ENCODE results near the gene DLG2.

The DLG2 gene

GRCh38 chr11:84564180-84564866, 1062.8 kb downstream of the DLG2 start:
- Histone ChIP-seq H3K9ac (ENCODE audit: low read depth, low read length) (no peak overlapping the region), H3K9me3 (replicated peaks; ENCODE audit: low read length) (no peaks in the 10 kb centered on the region), H3K4me1 (ENCODE audit: control insufficient read depth, insufficient read depth, low read length) (no peaks in the 10 kb centered on the region), H3K36me3 (ENCODE audit: insufficient read depth, low read length) (no peaks in the 10 kb centered on the region), H3K4me3 (ENCODE audit: low read length) (no peak overlapping the region), H3K27me3 (ENCODE audit: control insufficient read depth, insufficient read depth, low read length) (peaks cover 15% of the 10 kb centered on the region), H3K4me2 (ENCODE audit: low read length) (no peak overlapping the region)

- H3K4me3 ChIP-seq (ENCODE audit: low read length) = no peak overlapping the region
These were observed 1063.8 kb downstream of the DLG2 start for GRCh38 chr11:84563356-84563755.

GRCh38 chr11:84560206-84560605, 1066.9 kb downstream of the DLG2 start:
- no peak overlapping the region for H3K9ac ChIP-seq (ENCODE audit: low read depth, low read length)
- no peaks in the 10 kb centered on the region for H3K36me3 ChIP-seq (ENCODE audit: insufficient read depth, low read length)
- H3K4me2 ChIP-seq (ENCODE audit: low read length) = no peak overlapping the region
- peaks cover 15% of the 10 kb centered on the region for H3K27me3 ChIP-seq (ENCODE audit: control insufficient read depth, insufficient read depth, low read length)
- H3K9me3 ChIP-seq (replicated peaks; ENCODE audit: low read length) = no peaks in the 10 kb centered on the region
- no peak overlapping the region for H3K4me3 ChIP-seq (ENCODE audit: low read length)
- no peaks in the 10 kb centered on the region for H3K4me1 ChIP-seq (ENCODE audit: control insufficient read depth, insufficient read depth, low read length)

More at GRCh38 chr11:84563356-84563755, 1063.8 kb downstream of the DLG2 start:
- Histone ChIP-seq H3K36me3 (ENCODE audit: insufficient read depth, low read length) (no peaks in the 10 kb centered on the region), H3K9ac (ENCODE audit: low read depth, low read length) (no peak overlapping the region), H3K27me3 (ENCODE audit: control insufficient read depth, insufficient read depth, low read length) (peaks cover 15% of the 10 kb centered on the region), H3K4me2 (ENCODE audit: low read length) (no peak overlapping the region), H3K9me3 (replicated peaks; ENCODE audit: low read length) (no peaks in the 10 kb centered on the region), H3K4me1 (ENCODE audit: control insufficient read depth, insufficient read depth, low read length) (no peaks in the 10 kb centered on the region)

GRCh38 chr11:84558085-84558905, 1068.8 kb downstream of the DLG2 start:
- Histone ChIP-seq H3K4me3 (ENCODE audit: low read length) (no peak overlapping the region), H3K9ac (ENCODE audit: low read depth, low read length) (no peak overlapping the region), H3K36me3 (ENCODE audit: insufficient read depth, low read length) (no peaks in the 10 kb centered on the region), H3K4me2 (ENCODE audit: low read length) (no peak overlapping the region), H3K27me3 (ENCODE audit: control insufficient read depth, insufficient read depth, low read length) (peaks cover 10% of the 10 kb centered on the region), H3K9me3 (replicated peaks; ENCODE audit: low read length) (no peaks in the 10 kb centered on the region), H3K4me1 (ENCODE audit: control insufficient read depth, insufficient read depth, low read length) (no peaks in the 10 kb centered on the region)

- H3K9ac ChIP-seq (ENCODE audit: low read depth, low read length) = no peak overlapping the region
These were observed 1074.4 kb downstream of the DLG2 start for GRCh38 chr11:84552791-84553190.

GRCh38 chr11:84549217-84549616, 1077.9 kb downstream of the DLG2 start:
- H3K36me3 ChIP-seq (ENCODE audit: insufficient read depth, low read length) = no peaks in the 10 kb centered on the region
- no peaks in the 10 kb centered on the region for H3K9me3 ChIP-seq (replicated peaks; ENCODE audit: low read length)
- no peak overlapping the region for H3K9ac ChIP-seq (ENCODE audit: low read depth, low read length)
- H3K4me2 ChIP-seq (ENCODE audit: low read length) = no peak overlapping the region
- no peaks in the 10 kb centered on the region for H3K4me1 ChIP-seq (ENCODE audit: control insufficient read depth, insufficient read depth, low read length)
- no peaks in the 10 kb centered on the region for H3K27me3 ChIP-seq (ENCODE audit: control insufficient read depth, insufficient read depth, low read length)
- no peak overlapping the region for H3K4me3 ChIP-seq (ENCODE audit: low read length)

More at GRCh38 chr11:84552791-84553190, 1074.4 kb downstream of the DLG2 start:
- H3K4me1 ChIP-seq (ENCODE audit: control insufficient read depth, insufficient read depth, low read length) = no peaks in the 10 kb centered on the region
- H3K27me3 ChIP-seq (ENCODE audit: control insufficient read depth, insufficient read depth, low read length) = no peaks in the 10 kb centered on the region
- H3K36me3 ChIP-seq (ENCODE audit: insufficient read depth, low read length) = no peaks in the 10 kb centered on the region
- no peak overlapping the region for H3K4me2 ChIP-seq (ENCODE audit: low read length)
- H3K4me3 ChIP-seq (ENCODE audit: low read length) = no peak overlapping the region
- no peaks in the 10 kb centered on the region for H3K9me3 ChIP-seq (replicated peaks; ENCODE audit: low read length)

GRCh38 chr11:84544566-84544965, 1082.6 kb downstream of the DLG2 start:
- H3K9me3 ChIP-seq (replicated peaks; ENCODE audit: low read length) = no peaks in the 10 kb centered on the region
- H3K27me3 ChIP-seq (ENCODE audit: control insufficient read depth, insufficient read depth, low read length) = no peaks in the 10 kb centered on the region
- no peak overlapping the region for H3K4me2 ChIP-seq (ENCODE audit: low read length)
- peaks cover 4% of the 10 kb centered on the region for H3K4me1 ChIP-seq (ENCODE audit: control insufficient read depth, insufficient read depth, low read length)
- no peak overlapping the region for H3K4me3 ChIP-seq (ENCODE audit: low read length)
- H3K36me3 ChIP-seq (ENCODE audit: insufficient read depth, low read length) = no peaks in the 10 kb centered on the region
- no peak overlapping the region for H3K9ac ChIP-seq (ENCODE audit: low read depth, low read length)

GRCh38 chr11:84543367-84544159, 1083.6 kb downstream of the DLG2 start:
- Histone ChIP-seq H3K4me3 (ENCODE audit: low read length) (no peak overlapping the region), H3K4me2 (ENCODE audit: low read length) (no peak overlapping the region), H3K36me3 (ENCODE audit: insufficient read depth, low read length) (no peaks in the 10 kb centered on the region), H3K9ac (ENCODE audit: low read depth, low read length) (no peak overlapping the region), H3K27me3 (ENCODE audit: control insufficient read depth, insufficient read depth, low read length) (no peaks in the 10 kb centered on the region), H3K9me3 (replicated peaks; ENCODE audit: low read length) (no peaks in the 10 kb centered on the region), H3K4me1 (ENCODE audit: control insufficient read depth, insufficient read depth, low read length) (peaks cover 4% of the 10 kb centered on the region)

GRCh38 chr11:84541731-84542340, 1085.3 kb downstream of the DLG2 start:
- H3K36me3 ChIP-seq (ENCODE audit: insufficient read depth, low read length) = no peaks in the 10 kb centered on the region
- no peak overlapping the region for H3K4me3 ChIP-seq (ENCODE audit: low read length)
- no peaks in the 10 kb centered on the region for H3K27me3 ChIP-seq (ENCODE audit: control insufficient read depth, insufficient read depth, low read length)
- H3K9ac ChIP-seq (ENCODE audit: low read depth, low read length) = no peak overlapping the region
- peaks cover 4% of the 10 kb centered on the region for H3K4me1 ChIP-seq (ENCODE audit: control insufficient read depth, insufficient read depth, low read length)
- no peaks in the 10 kb centered on the region for H3K9me3 ChIP-seq (replicated peaks; ENCODE audit: low read length)
- H3K4me2 ChIP-seq (ENCODE audit: low read length) = no peak overlapping the region

- no peaks in the 10 kb centered on the region for H3K36me3 ChIP-seq (ENCODE audit: insufficient read depth, low read length)
- no peak overlapping the region for H3K9ac ChIP-seq (ENCODE audit: low read depth, low read length)
- H3K4me1 ChIP-seq (ENCODE audit: control insufficient read depth, insufficient read depth, low read length) = peaks cover 3% of the 10 kb centered on the region
- no peaks in the 10 kb centered on the region for H3K27me3 ChIP-seq (ENCODE audit: control insufficient read depth, insufficient read depth, low read length)
- H3K4me3 ChIP-seq (ENCODE audit: low read length) = no peak overlapping the region
- no peaks in the 10 kb centered on the region for H3K9me3 ChIP-seq (replicated peaks; ENCODE audit: low read length)
- no peak overlapping the region for H3K4me2 ChIP-seq (ENCODE audit: low read length)
These were observed 1090.7 kb downstream of the DLG2 start for GRCh38 chr11:84536456-84536855.

GRCh38 chr11:84532364-84532763, 1094.8 kb downstream of the DLG2 start:
- Histone ChIP-seq H3K9ac (ENCODE audit: low read depth, low read length) (no peak overlapping the region), H3K4me2 (ENCODE audit: low read length) (no peak overlapping the region), H3K36me3 (ENCODE audit: insufficient read depth, low read length) (no peaks in the 10 kb centered on the region), H3K9me3 (replicated peaks; ENCODE audit: low read length) (no peaks in the 10 kb centered on the region), H3K27me3 (ENCODE audit: control insufficient read depth, insufficient read depth, low read length) (no peaks in the 10 kb centered on the region), H3K4me1 (ENCODE audit: control insufficient read depth, insufficient read depth, low read length) (no peaks in the 10 kb centered on the region), H3K4me3 (ENCODE audit: low read length) (no peak overlapping the region)

Measured in skeletal muscle satellite cell (primary cell).